Gastrocnemius medialis (tissue), 4 donors: ENCODE measurements around the gene HS6ST2. TPM values are rescaled to one million over a fixed set of nuclear protein-coding genes. Genes with fewer than 3 reads are reported as not detected.
A peak's percentile ranks its signal among the peaks of the same experiment; 100 is the strongest.
"Not testable (repeated sequence)": the region's sequence is repeated elsewhere in the genome, so short reads cannot be mapped to it uniquely, and the experiment has no call there.

ENCODE experiments used
- ATAC-seq, 2 donors: fragments of 150-250 bp; one replicate each; pipeline ENCODE4 v1.9.1; 2016
- DNase-seq, 2 donors: peaks; one replicate each; pipeline ENCODE4 v3.0.0-alpha.2; 2019
- H3K27ac ChIP-seq, 4 donors: fragments of 200-600 bp; sonication (generic); 1 replicate in 1 of 4; 2 replicates in 3 of 4; pipeline ENCODE4 v1.5.1; 2016 to 2018; ENCODE audit warnings: mild to moderate bottlenecking in 2 of 4, moderate library complexity in 1 of 4
- H3K27me3 ChIP-seq, 3 donors: fragments of 200-600 bp; sonication (generic) in 2 of 3; 1 replicate in 1 of 3; 2 replicates in 2 of 3; pipeline versions ENCODE4 v1.5.1 to v1.6.0; 2016 to 2019; ENCODE audit warnings: mild to moderate bottlenecking in 1 of 3, moderate library complexity in 1 of 3
- H3K36me3 ChIP-seq, 2 donors: fragments of 200-600 bp; sonication (generic) in 1 of 2; one replicate each; pipeline ENCODE4 v1.5.1; 2017 to 2018
- H3K4me1 ChIP-seq, 2 donors: fragments of 200-600 bp; sonication (generic) in 1 of 2; one replicate each; pipeline ENCODE4 v1.5.1; 2016 to 2017; ENCODE audit warnings: mild to moderate bottlenecking in 2 of 2
- H3K4me3 ChIP-seq, 4 donors: fragments of 200-600 bp; sonication (generic) in 3 of 4; 1 replicate in 1 of 4; 2 replicates in 3 of 4; pipeline ENCODE4 v1.5.1; 2016 to 2019; ENCODE audit warnings: mild to moderate bottlenecking in 2 of 4
- H3K9me3 ChIP-seq, 3 donors: fragments of 200-600 bp; sonication (generic) in 2 of 3; 1 replicate in 1 of 3; 2 replicates in 2 of 3; pipeline ENCODE4 v1.5.1; 2016 to 2019
- POLR2A ChIP-seq, 2 donors: fragments of 450-650 bp; IDR thresholded peaks; one replicate each; pipeline ENCODE4 v1.6.1; 2017; ENCODE audit warnings: antibody characterized with exemption in 2 of 2, mild to moderate bottlenecking in 2 of 2, moderate library complexity in 2 of 2
- in situ Hi-C, 4 donors: fragments of 200-750 bp; cut with MboI; loops; one replicate each; pipeline versions ENCODE4 v1.15.0 to v1.8.0; 2017; ENCODE audit warnings: low sequenced_read_pairs in 4 of 4
- intact Hi-C: fragments of 100-400 bp; cut with DNase I; formaldehyde crosslinking; loops from one replicate; pipeline ENCODE4 v1.15.1; 2023; ENCODE audit warnings: low total_unique reads
- total RNA-seq, 4 donors: library from RNA; depleted of rRNA; stranded (reverse); fragments of >200 nt; gene quantifications; one replicate each; pipeline versions ENCODE4 v1.1.0 to v1.2.3, GENCODE V29; 2016
- TF ChIP-seq, protein P1 (sequence below), 5 experiments: fragments of 450-650 bp in 3 of 5; fragments of 200-600 bp in 2 of 5; sonication (generic) in 2 of 5; IDR thresholded peaks in 4 of 5; conservative IDR thresholded peaks in 1 of 5; 1 replicate in 4 of 5; 2 replicates in 1 of 5; pipeline ENCODE4 v1.5.1; 2016 to 2019; ENCODE audit warnings: antibody characterized with exemption in 5 of 5, mild to moderate bottlenecking in 3 of 5, moderate library complexity in 3 of 5

HS6ST2 gene
- total RNA-seq, 4 donors from 2014 or later, result 1.9 to 2.8 (median 2.1) TPM; not detected in 1

DNA sequence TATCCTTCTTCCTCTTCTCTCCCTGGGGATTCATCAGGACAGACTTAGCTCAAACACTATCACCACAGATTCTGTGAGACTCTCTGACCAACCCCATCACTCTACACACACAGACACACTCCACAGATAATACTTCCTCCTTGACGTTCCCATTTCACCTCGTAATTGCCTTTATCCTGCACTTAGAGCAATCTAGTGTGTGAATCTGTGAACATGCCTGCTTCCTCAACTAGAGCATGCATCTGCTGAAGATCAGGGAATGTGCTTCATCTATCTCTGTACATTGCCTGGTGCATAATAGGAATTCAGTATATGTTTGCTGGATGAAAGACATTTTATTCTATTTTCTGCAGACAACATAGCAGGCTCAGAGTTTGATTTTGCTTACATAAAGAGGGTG, 25.1 kb upstream of the HS6ST2 start:
- Histone ChIP-seq H3K4me3 (no peak overlapping the region), H3K27ac (no peak overlapping the region), H3K9me3 (no peaks in the 10 kb centered on the region), H3K36me3 (no peaks in the 10 kb centered on the region), H3K27me3 (peaks cover 0 to 7% (median 0%) of the 10 kb centered on the region in 3 donors), H3K4me1 (no peaks in the 10 kb centered on the region)
- intact Hi-C loops (no loop called here), in situ Hi-C loops (loop anchor here in 2 of 4 donors (25.0 kb wide), 2 partner anchors 679 to 704 kb away; no protein-coding TSS in a partner anchor)
- TF ChIP-seq POLR2A (IDR thresholded peaks at IDR 0.05), result no peak
- TF ChIP-seq, protein P1, sequence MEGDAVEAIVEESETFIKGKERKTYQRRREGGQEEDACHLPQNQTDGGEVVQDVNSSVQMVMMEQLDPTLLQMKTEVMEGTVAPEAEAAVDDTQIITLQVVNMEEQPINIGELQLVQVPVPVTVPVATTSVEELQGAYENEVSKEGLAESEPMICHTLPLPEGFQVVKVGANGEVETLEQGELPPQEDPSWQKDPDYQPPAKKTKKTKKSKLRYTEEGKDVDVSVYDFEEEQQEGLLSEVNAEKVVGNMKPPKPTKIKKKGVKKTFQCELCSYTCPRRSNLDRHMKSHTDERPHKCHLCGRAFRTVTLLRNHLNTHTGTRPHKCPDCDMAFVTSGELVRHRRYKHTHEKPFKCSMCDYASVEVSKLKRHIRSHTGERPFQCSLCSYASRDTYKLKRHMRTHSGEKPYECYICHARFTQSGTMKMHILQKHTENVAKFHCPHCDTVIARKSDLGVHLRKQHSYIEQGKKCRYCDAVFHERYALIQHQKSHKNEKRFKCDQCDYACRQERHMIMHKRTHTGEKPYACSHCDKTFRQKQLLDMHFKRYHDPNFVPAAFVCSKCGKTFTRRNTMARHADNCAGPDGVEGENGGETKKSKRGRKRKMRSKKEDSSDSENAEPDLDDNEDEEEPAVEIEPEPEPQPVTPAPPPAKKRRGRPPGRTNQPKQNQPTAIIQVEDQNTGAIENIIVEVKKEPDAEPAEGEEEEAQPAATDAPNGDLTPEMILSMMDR (IDR thresholded peaks at IDR 0.05 in 4 of 5, conservative IDR thresholded peaks at IDR 0.05 in 1 of 5), result no peak
- ATAC-seq (no peak), DNase-seq (no peak)

DNA sequence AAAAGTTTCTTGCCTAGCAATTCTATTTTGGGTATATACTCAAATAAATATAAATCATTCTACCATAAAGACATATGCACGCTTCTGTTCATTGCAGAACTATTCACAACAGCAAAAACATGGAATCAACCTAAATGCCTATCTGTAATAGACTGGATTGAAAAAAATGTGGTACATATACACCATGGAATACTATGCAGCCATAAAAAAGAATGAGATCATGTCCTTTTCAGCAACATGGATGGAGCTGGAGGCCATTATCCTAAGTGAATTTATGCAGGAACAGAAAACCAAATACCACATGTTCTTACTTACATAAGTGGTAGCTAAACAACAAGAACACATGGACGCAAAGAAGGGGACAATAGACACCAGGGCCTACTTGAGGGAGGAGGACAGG, 21.6 kb upstream of the HS6ST2 start:
- not testable (repeated sequence) for H3K27me3 ChIP-seq

DNA sequence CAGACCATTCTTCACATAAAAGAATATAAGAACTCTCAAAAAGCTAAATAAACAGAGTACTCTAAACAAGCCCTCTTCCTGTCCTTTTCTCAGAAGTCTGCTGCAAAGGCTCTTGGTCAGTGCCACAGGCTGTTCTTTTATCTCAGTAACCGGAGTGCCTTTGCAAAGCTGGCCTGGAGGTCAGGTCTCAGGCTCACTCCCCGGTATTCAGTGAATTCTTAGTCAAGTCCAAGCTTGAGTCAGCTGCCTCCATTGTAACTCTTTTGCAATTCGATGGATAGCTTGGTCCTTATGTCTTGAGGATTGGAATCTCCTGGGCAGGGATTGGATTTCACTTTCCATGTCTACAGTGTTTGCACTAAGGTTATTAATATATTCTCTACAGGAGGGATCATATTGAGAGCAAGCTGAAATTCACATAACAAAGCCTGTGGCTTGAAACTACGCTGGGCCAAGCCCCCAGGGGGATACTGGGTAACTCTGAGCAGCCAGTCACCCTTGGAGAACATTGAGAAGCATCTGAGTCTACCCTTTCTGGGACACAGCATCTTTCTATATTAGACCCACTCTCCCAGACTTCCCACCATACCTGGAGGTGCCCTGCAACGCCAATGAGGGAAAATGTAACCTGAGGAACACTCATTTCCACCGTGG, 10.0 kb upstream of the HS6ST2 start:
- TF ChIP-seq POLR2A (IDR thresholded peaks at IDR 0.05), result no peak
- TF ChIP-seq, protein P1 (IDR thresholded peaks at IDR 0.05 in 4 of 5, conservative IDR thresholded peaks at IDR 0.05 in 1 of 5), result no peak
- Histone ChIP-seq H3K27me3 (no peaks in the 10 kb centered on the region), H3K4me3 (no peak overlapping the region), H3K9me3 (no peaks in the 10 kb centered on the region), H3K36me3 (no peaks in the 10 kb centered on the region), H3K4me1 (peaks cover 0 to 8% of the 10 kb centered on the region in 2 donors), H3K27ac (no peak overlapping the region)
- DNase-seq, result no peak
- in situ Hi-C loops, result loop anchor here in 2 of 4 donors (25.0 kb wide), 1 partner anchor 231 kb away; no protein-coding TSS in a partner anchor
- intact Hi-C loops, result no loop called here
- peak; percentile 39 to 63 for ATAC-seq

More for the DNA sequence above, 21.6 kb upstream of the HS6ST2 start:
- H3K9me3 ChIP-seq, H3K27ac ChIP-seq, H3K4me3 ChIP-seq, DNase-seq, intact Hi-C loops, H3K4me1 ChIP-seq, H3K36me3 ChIP-seq, ATAC-seq: not testable (repeated sequence)
- in situ Hi-C loops, result loop anchor here in 2 of 4 donors (25.0 kb wide), 2 partner anchors 682 to 707 kb away; no protein-coding TSS in a partner anchor

DNA sequence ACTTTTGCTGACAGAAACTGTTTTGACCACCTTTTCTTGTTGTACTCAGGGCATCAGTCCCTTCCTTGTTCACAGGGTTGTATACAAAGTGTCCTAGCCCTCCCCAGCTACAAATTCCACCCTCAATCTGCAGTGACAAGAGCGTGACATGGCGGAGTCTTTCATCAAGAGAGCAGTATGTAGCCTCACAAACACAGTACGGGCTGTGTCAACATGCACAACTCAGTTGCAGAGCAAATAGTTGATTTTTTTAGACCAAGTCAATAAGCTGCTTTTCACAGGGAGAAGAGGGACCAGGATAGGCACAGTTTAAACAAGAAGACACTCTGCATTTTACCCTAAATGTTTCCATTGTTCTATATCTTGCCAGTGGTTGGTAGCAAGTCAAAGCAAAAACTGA, 8.6 kb upstream of the HS6ST2 start:
- in situ Hi-C loops (loop anchor here in 2 of 4 donors (25.0 kb wide), 1 partner anchor 230 kb away; no protein-coding TSS in a partner anchor), intact Hi-C loops (no loop called here)
- ATAC-seq (no peak), DNase-seq (no peak)
- no peaks in the 10 kb centered on the region for H3K27me3 ChIP-seq
- H3K36me3 ChIP-seq, result no peaks in the 10 kb centered on the region
- no peaks in the 10 kb centered on the region for H3K9me3 ChIP-seq
- TF ChIP-seq POLR2A (IDR thresholded peaks at IDR 0.05), result no peak
- TF ChIP-seq, protein P1 (IDR thresholded peaks at IDR 0.05 in 4 of 5, conservative IDR thresholded peaks at IDR 0.05 in 1 of 5), result no peak
- H3K27ac ChIP-seq, result no peak overlapping the region
- peaks cover 0 to 8% of the 10 kb centered on the region in 2 donors for H3K4me1 ChIP-seq
- H3K4me3 ChIP-seq, result no peak overlapping the region

DNA sequence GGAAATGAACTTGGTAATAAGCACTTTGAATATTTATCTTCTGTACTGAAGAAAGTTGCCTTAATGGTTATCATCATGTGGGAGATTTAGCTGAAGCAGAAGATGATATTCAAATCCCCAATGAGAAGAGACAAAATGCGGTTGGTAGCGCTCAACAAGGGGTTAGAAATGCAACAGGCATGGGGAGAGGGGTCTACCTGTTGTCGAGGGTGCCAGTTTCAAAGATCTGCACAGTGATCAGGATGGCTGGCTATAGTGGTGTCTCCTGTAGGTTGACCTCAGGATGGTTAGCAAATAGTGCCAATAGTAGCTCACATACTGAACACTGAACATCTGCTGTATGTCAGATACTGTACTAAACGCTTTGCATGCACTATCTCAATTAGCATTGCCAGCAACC, 7.0 kb upstream of the HS6ST2 start:
- Histone ChIP-seq H3K9me3 (no peaks in the 10 kb centered on the region), H3K36me3 (no peaks in the 10 kb centered on the region), H3K27ac (no peak overlapping the region), H3K4me3 (no peak overlapping the region), H3K27me3 (peaks cover 0 to 2% (median 1%) of the 10 kb centered on the region in 3 donors), H3K4me1 (peaks cover 0 to 8% of the 10 kb centered on the region in 2 donors)
- no peak for ATAC-seq
- DNase-seq, result no peak
- in situ Hi-C loops (loop anchor here in 2 of 4 donors (25.0 kb wide), 1 partner anchor 228 kb away; no protein-coding TSS in a partner anchor), intact Hi-C loops (no loop called here)
- TF ChIP-seq POLR2A (IDR thresholded peaks at IDR 0.05), result no peak
- TF ChIP-seq, protein P1 (IDR thresholded peaks at IDR 0.05 in 4 of 5, conservative IDR thresholded peaks at IDR 0.05 in 1 of 5), result no peak
